Gastroesophageal sphincter (tissue), 4 donors: ENCODE measurements around the gene DDX46. TPM values are rescaled to one million over a fixed set of nuclear protein-coding genes. Genes with fewer than 3 reads are reported as not detected.

Experiments used
- ATAC-seq: fragments of 150-250 bp; one replicate; pipeline ENCODE4 v1.9.1; 2016; ENCODE audit warnings: mild to moderate bottlenecking, moderate library complexity
- H3K27ac ChIP-seq, 4 donors: fragments of 200-600 bp; sonication (generic) in 3 of 4; 1 replicate in 3 of 4; 2 replicates in 1 of 4; pipeline ENCODE4 v1.5.1; 2016 to 2019
- H3K27me3 ChIP-seq: fragments of 200-600 bp; sonication (generic); one replicate; pipeline ENCODE4 v1.5.1; 2019
- H3K36me3 ChIP-seq, 2 donors: fragments of 200-600 bp; sonication (generic); one replicate each; pipeline ENCODE4 v1.5.1; 2019; ENCODE audit warnings: control low read depth in 1 of 2
- H3K4me1 ChIP-seq, 3 donors: fragments of 200-600 bp; sonication (generic); 1 replicate in 2 of 3; 2 replicates in 1 of 3; pipeline ENCODE4 v1.5.1; 2016 to 2019; ENCODE audit warnings: control low read depth in 2 of 3
- H3K4me3 ChIP-seq, 2 donors: fragments of 200-600 bp; sonication (generic); one replicate each; pipeline ENCODE4 v1.5.1; 2019; ENCODE audit warnings: mild to moderate bottlenecking in 1 of 2, moderate library complexity in 1 of 2
- H3K9me3 ChIP-seq, 3 donors: fragments of 200-600 bp; sonication (generic); one replicate each; pipeline ENCODE4 v1.5.1; 2017 to 2019; ENCODE audit warnings: control low read depth in 2 of 3
- EP300 ChIP-seq: sonication (generic); formaldehyde crosslinking; IDR thresholded peaks from one replicate; pipeline ENCODE4 v1.6.1; 2017; ENCODE audit warnings: antibody characterized with exemption, mild to moderate bottlenecking
- POLR2A ChIP-seq, 2 donors: fragments of 450-650 bp; IDR thresholded peaks; one replicate each; pipeline ENCODE4 v1.6.1; 2017; ENCODE audit warnings: antibody characterized with exemption in 2 of 2, mild to moderate bottlenecking in 2 of 2, moderate library complexity in 1 of 2
- POLR2AphosphoS5 ChIP-seq: sonication (generic); formaldehyde crosslinking; IDR thresholded peaks from one replicate; pipeline ENCODE4 v1.6.1; 2017; ENCODE audit warnings: antibody characterized with exemption
- WGBS, 2 donors: methylation state at CpG; one replicate each; pipeline ENCODE4 v1.1.5; 2018; ENCODE audit warnings: low coverage in 1 of 2; 5-methylcytosine and 5-hydroxymethylcytosine counted together
- total RNA-seq, 4 donors: library from RNA; depleted of rRNA; stranded (reverse); fragments of >200 nt; gene quantifications; one replicate each; pipeline ENCODE4 v1.1.0, GENCODE V29; 2016
- TF ChIP-seq, protein P1 (sequence below), 4 experiments: fragments of 200-600 bp in 2 of 4; fragments of 450-650 bp in 2 of 4; sonication (generic) in 1 of 4; IDR thresholded peaks; one replicate each; pipeline ENCODE4 v1.5.1; 2017 to 2019; ENCODE audit warnings: antibody characterized with exemption in 4 of 4, mild to moderate bottlenecking in 2 of 4, moderate library complexity in 2 of 4

Gene DDX46
- total RNA-seq, 4 donors from 2014 or later, result 30.4 to 53.5 (median 40.2) TPM

DNA sequence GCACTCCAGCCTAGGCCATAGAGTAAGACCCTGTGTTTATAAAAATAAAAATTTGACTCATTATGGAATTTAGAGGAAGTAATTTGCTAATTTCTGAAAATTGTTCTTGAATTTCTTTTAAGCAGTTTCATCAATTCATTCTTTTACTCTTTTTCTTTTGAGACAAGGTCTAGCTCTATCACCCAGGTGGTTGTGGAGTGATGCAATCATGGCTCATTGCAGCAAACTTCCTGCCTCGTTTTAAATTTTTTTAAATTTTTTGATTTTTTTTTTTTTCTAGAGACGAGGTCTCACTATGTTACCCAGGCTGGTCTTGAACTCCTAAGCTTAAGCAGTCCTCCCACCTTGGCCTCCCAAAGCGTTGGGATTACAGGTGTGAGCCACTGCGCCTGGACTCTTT is 23.3 kb upstream of the DDX46 start:
- Histone ChIP-seq H3K9me3 (no peaks in the 10 kb centered on the region), H3K4me1 (peaks cover 0 to 22% (median 12%) of the 10 kb centered on the region in 3 donors), H3K27me3 (no peaks in the 10 kb centered on the region), H3K27ac (no peak overlapping the region), H3K36me3 (no peaks in the 10 kb centered on the region), H3K4me3 (no peak overlapping the region)
- 65 to 80% methylated on average over 2 to 4 of the region's 4 CpGs for WGBS, 2 donors
- TF ChIP-seq POLR2A (IDR thresholded peaks at IDR 0.05) (no peak), EP300 (no peak), POLR2AphosphoS5 (no peak)
- TF ChIP-seq, protein P1, sequence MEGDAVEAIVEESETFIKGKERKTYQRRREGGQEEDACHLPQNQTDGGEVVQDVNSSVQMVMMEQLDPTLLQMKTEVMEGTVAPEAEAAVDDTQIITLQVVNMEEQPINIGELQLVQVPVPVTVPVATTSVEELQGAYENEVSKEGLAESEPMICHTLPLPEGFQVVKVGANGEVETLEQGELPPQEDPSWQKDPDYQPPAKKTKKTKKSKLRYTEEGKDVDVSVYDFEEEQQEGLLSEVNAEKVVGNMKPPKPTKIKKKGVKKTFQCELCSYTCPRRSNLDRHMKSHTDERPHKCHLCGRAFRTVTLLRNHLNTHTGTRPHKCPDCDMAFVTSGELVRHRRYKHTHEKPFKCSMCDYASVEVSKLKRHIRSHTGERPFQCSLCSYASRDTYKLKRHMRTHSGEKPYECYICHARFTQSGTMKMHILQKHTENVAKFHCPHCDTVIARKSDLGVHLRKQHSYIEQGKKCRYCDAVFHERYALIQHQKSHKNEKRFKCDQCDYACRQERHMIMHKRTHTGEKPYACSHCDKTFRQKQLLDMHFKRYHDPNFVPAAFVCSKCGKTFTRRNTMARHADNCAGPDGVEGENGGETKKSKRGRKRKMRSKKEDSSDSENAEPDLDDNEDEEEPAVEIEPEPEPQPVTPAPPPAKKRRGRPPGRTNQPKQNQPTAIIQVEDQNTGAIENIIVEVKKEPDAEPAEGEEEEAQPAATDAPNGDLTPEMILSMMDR (IDR thresholded peaks at IDR 0.05), result no peak
- no peak for ATAC-seq

DNA sequence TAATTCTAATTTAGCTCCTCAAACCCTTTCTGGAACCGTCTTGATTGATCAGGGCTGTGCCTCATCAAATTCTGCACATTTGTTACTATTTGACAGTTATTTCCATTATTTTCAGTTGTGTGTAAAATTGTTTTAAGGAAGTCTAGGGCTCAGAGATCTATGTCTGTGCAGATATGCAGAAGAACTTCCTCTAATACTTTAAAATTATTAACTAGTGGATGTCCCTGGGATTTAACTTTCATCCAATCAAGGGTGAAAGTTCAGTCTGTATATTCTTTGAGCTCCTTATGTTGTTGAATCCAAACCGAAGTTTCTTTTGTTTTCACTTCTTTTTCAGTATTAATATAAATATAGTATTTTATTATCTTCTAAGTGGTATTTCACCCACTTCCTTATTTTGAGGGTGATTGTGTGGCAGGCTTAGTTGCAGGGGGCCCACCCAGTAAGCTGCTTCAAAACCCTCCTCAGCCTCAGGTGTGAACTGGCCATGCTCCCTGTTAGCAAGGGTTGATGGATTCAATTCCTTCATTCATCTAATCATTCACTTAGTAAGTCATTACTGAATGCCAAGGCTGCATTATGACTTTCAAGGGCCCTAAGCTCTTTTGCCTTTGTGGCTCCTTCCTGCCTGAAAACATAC is 22.3 kb upstream of the DDX46 start:
- peaks cover 0 to 32% (median 16%) of the 10 kb centered on the region in 3 donors for H3K4me1 ChIP-seq
- H3K4me3 ChIP-seq, result no peak overlapping the region
- H3K27me3 ChIP-seq, result no peaks in the 10 kb centered on the region
- WGBS, 2 donors, result 54 to 69% methylated on average over 2 of the region's 2 CpGs
- no peak for ATAC-seq
- no peak for TF ChIP-seq EP300
- no peak overlapping the region for H3K27ac ChIP-seq
- no peaks in the 10 kb centered on the region for H3K9me3 ChIP-seq
- peaks cover 0 to 6% of the 10 kb centered on the region in 2 donors for H3K36me3 ChIP-seq

DNA sequence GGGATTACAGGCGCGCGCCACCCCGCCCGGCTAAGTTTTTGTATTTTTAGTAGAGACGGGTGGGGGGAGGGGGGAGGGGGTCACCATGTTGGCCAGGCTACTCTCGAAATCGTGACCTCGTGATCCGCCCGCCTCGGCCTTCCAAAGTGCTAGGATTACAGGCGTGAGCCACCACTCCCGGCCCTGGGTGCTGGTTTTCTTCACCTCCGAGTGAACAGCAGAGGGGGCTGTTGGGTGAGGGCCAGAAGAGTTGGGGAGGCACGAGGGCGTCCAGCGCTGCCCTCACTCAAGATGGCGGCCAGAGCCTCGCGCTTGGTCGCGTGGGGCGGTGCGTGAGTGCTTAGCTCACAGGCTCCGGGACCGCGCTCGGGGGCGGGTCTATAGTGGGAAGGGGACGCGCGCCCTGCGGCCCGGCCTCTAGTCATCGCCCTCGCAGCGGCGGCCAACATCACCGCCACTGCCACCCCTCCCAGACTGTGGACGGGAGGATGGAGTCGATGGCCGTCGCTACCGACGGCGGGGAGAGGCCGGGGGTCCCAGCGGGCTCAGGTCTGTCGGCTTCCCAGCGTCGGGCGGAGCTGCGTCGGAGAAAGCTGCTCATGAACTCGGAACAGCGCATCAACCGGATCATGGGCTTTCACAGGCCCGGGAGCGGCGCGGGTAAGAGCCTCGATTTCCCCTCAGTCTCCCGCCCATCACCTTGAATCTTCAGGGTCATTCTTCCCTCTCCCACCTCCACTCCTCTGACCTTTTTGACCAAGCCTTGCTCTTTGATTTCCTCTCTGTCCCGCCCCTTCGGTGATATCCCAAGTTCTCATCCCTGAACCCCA is 20.2 kb upstream of the DDX46 start, which contains the start of gene CAMLG:
TSS of gene CAMLG (plus strand) at position 416 of the 830 bp plus-strand sequence. CDS start at position 489, 73 bp downstream.
- peak; percentile 94 for TF ChIP-seq POLR2A (IDR thresholded peaks at IDR 0.05)
- no peak for TF ChIP-seq EP300
- TF ChIP-seq POLR2AphosphoS5, result peak; percentile 98
- TF ChIP-seq, protein P1 (IDR thresholded peaks at IDR 0.05), result peak in 3 of 4 experiments; percentile 49 to 50 (median 49)
- H3K36me3 ChIP-seq, result peaks cover 0 to 25% of the 10 kb centered on the region in 2 donors
- peak; percentile 99 for ATAC-seq
- H3K4me1 ChIP-seq, result peaks cover 0 to 49% (median 18%) of the 10 kb centered on the region in 3 donors
- no peaks in the 10 kb centered on the region for H3K9me3 ChIP-seq
- 0 to 1% methylated on average over 3 to 21 of the region's 66 CpGs for WGBS, 2 donors
- H3K4me3 ChIP-seq, result peak within 1 kb of the TSS; percentile 66 to 91
- H3K27me3 ChIP-seq, result no peaks in the 10 kb centered on the region
- peak within 1 kb of the TSS; percentile 73 to 98 (median 97) for H3K27ac ChIP-seq

DNA sequence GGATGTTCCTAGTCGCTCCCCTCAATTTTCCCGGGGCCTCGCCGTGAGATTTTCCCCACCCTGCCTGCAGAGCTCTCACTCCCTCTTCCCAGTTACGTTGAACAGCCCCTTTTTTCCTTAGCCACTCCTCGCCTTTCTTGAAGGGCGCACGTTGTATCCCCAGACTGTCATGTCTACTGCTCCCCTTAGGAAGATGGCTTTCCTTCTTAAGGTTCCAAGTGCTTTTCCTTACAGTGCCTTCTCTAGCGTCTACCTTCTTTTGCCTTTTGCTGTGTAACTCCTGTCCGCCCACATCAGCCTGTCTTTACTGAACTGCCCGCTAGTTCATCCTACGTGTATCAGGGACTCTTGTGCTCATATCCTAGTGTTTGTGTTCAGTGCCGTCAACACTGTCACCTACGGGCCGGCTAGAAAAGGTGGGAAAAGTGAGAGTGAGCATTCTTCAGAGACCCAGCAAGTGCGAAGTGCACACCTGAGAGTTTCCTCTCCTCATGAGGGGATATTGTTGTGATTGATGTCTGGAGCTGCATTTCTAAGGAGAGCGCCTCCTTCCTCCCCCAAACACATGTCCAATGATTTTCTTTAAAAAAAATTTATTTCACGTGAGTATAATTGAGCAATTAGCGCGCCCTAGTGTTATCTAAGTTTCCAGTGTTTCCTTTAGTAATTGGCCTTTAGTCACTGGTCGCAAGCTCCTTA is 19.5 kb upstream of the DDX46 start:
- peaks cover 0 to 49% (median 18%) of the 10 kb centered on the region in 3 donors for H3K4me1 ChIP-seq
- ATAC-seq, result no peak
- H3K36me3 ChIP-seq, result peaks cover 0 to 27% of the 10 kb centered on the region in 2 donors
- H3K27me3 ChIP-seq, result no peaks in the 10 kb centered on the region
- 2 to 4% methylated on average over 21 of the region's 21 CpGs for WGBS, 2 donors
- no peak for TF ChIP-seq EP300
- TF ChIP-seq, protein P1 (IDR thresholded peaks at IDR 0.05), result peak in 1 of 4 experiments; percentile 27
- no peaks in the 10 kb centered on the region for H3K9me3 ChIP-seq
- peak overlapping the region; percentile 73 to 98 (median 97) for H3K27ac ChIP-seq
- H3K4me3 ChIP-seq, result peak overlapping the region; percentile 66 to 91

DNA sequence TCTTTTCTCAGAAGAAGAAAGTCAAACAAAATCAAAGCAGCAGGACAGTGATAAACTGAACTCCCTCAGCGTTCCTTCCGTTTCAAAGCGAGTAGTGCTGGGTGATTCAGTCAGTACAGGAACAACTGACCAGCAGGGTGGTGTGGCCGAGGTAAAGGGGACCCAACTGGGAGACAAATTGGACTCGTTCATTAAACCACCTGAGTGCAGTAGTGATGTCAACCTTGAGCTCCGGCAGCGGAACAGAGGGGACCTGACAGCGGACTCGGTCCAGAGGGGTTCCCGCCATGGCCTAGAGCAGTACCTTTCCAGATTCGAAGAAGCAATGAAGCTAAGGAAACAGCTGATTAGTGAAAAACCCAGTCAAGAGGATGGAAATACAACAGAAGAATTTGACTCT is 17.5 kb upstream of the DDX46 start:
- no peak overlapping the region for H3K27ac ChIP-seq
- no peak for TF ChIP-seq POLR2A (IDR thresholded peaks at IDR 0.05)
- TF ChIP-seq, protein P1 (IDR thresholded peaks at IDR 0.05), result no peak
- TF ChIP-seq POLR2AphosphoS5, result no peak
- no peak for TF ChIP-seq EP300
- H3K27me3 ChIP-seq, result no peaks in the 10 kb centered on the region
- peaks cover 0 to 49% (median 18%) of the 10 kb centered on the region in 3 donors for H3K4me1 ChIP-seq
- ATAC-seq, result no peak
- no peak overlapping the region for H3K4me3 ChIP-seq
- H3K36me3 ChIP-seq, result peaks cover 0 to 43% of the 10 kb centered on the region in 2 donors
- WGBS, 2 donors, result 71 to 89% methylated on average over 4 to 11 of the region's 11 CpGs
- no peaks in the 10 kb centered on the region for H3K9me3 ChIP-seq
